Uterus (tissue), 2 donors: ENCODE results near the gene MKS1.

ENCODE experiments used
- POLR2A ChIP-seq, 2 donors: fragments of 450-650 bp; IDR thresholded peaks; one replicate each; pipeline ENCODE4 v1.6.1; 2016; ENCODE audit warnings: antibody characterized with exemption in 2 of 2, mild to moderate bottlenecking in 1 of 2, moderate library complexity in 1 of 2
- TF ChIP-seq, protein P1 (sequence below), 4 experiments: fragments of 200-600 bp in 2 of 4; fragments of 450-650 bp in 2 of 4; sonication (generic) in 2 of 4; IDR thresholded peaks; one replicate each; pipeline ENCODE4 v1.5.1; 2016 to 2019; ENCODE audit warnings: antibody characterized with exemption in 4 of 4, mild to moderate bottlenecking in 2 of 4, moderate library complexity in 1 of 4

DNA sequence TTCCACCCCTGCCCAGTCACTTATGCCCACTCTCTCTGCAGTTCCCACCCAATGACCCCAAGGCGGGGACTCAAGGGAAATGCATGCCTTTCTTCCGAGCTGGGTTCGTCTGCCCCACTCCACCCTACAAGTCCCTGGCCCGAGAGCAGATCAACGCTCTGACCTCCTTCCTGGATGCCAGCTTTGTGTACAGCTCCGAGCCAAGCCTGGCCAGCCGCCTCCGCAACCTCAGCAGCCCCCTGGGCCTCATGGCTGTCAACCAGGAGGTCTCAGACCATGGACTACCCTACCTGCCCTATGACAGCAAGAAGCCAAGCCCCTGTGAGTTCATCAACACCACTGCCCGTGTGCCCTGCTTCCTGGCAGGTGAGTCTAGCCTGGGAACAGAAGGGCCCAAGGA, 33.1 kb upstream of the MKS1 start:
- TF ChIP-seq, protein P1, sequence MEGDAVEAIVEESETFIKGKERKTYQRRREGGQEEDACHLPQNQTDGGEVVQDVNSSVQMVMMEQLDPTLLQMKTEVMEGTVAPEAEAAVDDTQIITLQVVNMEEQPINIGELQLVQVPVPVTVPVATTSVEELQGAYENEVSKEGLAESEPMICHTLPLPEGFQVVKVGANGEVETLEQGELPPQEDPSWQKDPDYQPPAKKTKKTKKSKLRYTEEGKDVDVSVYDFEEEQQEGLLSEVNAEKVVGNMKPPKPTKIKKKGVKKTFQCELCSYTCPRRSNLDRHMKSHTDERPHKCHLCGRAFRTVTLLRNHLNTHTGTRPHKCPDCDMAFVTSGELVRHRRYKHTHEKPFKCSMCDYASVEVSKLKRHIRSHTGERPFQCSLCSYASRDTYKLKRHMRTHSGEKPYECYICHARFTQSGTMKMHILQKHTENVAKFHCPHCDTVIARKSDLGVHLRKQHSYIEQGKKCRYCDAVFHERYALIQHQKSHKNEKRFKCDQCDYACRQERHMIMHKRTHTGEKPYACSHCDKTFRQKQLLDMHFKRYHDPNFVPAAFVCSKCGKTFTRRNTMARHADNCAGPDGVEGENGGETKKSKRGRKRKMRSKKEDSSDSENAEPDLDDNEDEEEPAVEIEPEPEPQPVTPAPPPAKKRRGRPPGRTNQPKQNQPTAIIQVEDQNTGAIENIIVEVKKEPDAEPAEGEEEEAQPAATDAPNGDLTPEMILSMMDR (IDR thresholded peaks at IDR 0.05): no peak
- TF ChIP-seq POLR2A (IDR thresholded peaks at IDR 0.05): no peak
